HK-2 (cell line): ENCODE measurements around the gene SGCB.
"Not testable (repeated sequence)": the region's sequence is repeated elsewhere in the genome, so short reads cannot be mapped to it uniquely, and the experiment has no call there.

Experiments used
- DNase-seq: peaks from one replicate; pipeline ENCODE4 v3.0.0-alpha.2; 2018; ENCODE audit not compliant: unreplicated experiment

Gene SGCB

DNA sequence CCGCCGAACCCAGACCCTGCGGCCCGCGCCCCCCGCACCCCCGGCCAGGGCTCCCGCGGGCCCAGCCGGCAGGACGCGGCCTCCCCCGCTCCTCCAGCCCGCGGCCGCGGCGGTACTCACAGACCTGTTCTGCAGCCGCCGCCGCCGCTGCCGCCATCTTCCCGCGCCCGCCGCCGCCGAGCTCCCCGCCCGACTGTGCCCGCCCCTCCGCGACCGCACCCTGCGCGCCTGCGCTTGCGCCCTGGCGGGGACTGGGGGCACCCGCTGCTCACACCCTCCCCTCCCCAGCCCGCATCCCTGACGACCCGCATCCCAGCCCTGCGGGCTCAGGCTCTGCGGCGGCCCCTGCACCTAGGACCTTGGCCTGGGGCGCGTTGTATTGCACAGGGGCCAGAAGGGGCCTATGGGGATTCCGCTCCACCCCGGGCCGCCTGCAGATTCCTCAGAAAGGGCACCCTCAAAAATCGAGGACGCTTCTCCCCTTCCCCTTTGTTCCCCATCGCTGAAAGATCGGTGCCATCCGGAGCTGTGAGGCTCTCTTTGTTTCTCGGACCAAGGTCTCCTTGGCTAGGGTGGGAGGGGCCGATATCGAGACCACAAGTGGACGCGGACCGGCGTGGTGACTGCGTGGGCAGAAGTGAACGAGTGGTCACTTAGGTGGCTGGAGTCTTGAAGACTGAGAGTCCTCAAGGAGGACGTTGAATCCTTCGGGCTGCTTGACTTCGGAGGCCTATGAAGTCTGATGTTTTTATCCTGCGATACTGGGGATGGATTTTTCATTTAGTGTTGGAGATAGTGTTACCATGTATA lies at the start of gene SGCB:
TSS of gene SGCB (minus strand) at position 197 of the 810 bp plus-strand sequence. CDS start at position 157, 40 bp downstream.
- DNase-seq = peak; percentile 66

DNA sequence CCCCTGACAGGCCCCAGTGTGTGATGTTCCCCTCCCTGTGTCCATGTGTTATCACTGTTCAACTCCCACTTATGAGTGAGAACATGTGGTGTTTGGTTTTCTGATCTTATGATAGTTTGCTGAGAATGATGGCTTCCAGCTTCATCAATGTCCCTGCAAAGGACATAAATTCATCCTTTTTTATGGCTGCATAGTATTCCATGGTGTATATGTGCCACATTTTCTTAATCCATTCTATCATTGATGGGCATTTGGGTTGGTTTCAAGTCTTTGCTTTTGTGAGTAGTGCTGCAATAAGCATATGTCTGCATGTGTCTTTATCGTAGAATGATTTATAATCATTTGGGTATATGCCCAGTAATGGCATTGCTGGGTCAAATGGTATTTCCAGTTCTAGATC lies 48.3 kb upstream of the SGCB start:
- DNase-seq = not testable (repeated sequence)

GRCh38 chr4:52081216-52081615 lies 43.1 kb upstream of the SGCB start:
- no peak for DNase-seq

DNA sequence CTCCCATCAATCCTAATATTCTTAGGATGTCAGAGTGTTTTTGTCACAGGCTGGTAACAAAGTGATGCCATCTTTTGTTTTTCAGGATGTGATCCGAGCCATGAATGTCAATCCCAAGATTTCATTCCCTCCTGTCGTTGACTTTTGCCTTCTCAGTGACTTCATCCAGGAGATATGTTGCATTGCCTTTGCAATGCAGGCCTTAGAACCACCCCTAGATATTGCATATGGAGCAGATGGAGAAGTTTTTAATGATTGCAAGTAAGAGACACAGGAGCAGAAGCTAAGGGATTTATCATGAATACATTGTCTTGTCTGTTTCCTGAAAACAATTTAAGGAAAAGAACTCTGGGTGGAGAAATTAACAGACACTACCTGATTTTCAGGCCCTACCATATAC lies 41.6 kb upstream of the SGCB start:
- DNase-seq = no peak

- DNase-seq = no peak
These were observed 38.6 kb upstream of the SGCB start for GRCh38 chr4:52076731-52077130.

DNA sequence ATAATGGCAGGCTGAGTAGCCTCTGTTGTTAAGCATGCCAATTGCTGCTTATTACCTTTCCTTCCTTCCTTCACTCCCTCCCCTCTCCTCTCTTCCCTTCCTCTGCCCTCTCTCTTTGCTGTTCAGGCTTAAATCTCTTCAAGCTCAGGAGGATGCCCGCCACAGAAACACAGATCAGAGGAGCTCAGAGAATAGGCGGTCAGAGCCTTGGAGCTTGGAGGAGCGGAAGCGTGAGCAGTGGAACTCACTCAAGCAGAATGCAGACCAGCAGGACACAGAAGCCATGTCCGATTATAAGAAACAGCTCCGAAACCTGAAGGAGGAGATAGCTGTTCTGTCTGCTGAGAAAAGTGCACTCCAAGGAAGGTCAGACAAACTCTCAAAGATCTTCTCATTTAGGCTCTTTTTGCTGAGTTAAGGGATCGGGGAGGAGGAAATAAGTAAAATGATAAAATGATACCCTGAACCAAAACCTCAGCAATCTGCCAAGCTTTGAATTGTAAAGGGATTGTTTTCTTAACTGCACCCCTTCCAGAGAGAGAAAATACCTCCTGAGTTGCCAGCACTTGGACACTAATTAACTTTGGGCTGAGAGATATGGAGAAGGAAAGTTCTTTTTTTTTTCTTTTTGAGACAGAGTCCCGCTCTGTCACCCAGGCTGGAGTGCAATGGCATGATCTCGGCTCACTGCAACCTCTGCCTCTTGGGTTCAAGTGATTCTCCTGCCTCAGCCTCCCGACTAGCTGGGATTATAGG lies 33.9 kb upstream of the SGCB start:
- no peak for DNase-seq

DNA sequence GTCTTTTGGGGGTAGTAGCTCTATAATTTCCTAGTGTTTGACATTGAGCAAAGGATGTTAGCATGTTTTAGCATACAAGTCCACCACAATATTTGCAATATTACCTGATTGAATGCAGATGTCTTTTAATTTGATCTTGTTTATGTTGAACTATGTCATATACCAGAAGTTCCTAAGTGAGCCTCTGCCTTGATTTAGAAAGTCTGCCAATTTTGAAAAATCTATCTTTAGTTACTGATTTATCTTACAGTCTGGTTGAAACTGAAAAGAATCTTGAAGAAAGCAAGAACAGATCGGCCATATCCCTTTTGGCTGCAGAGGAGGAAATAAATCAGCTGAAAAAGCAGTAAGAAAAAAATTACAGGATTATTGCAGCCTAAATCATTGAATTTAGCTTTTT lies 31.5 kb upstream of the SGCB start:
- no peak for DNase-seq

DNA sequence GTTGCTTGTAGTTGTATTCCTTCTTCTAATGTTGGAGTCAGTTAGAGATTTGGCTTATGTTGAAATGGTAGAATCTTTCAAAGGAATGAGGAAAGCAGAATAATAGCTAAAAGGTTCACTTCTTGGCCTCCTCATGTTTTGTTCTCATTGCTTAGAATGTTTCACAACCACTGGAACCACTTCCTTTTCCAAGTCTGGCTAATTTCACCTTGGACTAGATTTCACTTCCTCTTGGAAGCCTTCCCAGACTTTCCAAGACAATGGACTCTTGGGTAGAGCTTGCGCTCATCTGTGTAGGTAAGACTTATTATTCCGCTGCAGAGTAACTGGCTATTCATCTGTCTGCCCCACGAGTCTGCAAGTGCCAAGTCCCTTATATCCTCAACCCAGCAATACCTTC lies 21.3 kb upstream of the SGCB start:
- no peak for DNase-seq

GRCh38 chr4:52058275-52058674 lies 20.2 kb upstream of the SGCB start:
- DNase-seq = no peak

DNA sequence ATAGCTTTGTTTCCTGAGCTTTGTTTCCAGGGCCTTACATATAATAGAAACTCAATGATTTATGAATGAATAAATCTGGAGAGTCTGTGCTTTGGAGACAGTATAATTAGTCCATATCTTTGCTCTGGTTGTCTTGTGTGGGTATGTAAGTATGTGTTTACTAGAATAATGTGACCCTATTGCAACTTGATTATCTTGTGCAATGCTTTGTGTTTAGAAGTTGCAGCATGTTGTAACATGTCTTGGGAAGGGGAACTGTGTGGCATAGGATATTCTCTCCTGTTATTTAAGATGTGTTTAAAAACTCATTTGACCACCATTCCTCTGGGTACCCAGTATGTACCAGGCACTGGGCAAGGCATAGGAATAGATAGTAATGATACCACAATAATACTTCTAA lies 19.1 kb upstream of the SGCB start:
- no peak for DNase-seq

- DNase-seq = no peak
These were observed 16.2 kb upstream of the SGCB start for GRCh38 chr4:52054254-52054653.

DNA sequence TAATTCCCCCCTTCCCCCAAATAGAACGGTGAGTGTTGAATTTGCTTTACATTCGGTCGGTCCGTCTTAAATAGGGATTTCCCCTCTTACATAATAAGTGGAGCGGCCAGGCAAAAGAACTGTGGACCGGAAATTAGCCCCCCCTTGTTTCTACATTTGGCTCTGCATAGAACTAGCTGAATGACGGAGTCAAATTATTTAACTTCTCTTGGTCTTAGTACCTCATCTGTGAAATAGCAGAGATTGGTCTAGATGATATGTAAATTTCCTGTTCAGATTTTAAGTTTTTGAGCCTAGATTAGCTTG lies 14.3 kb upstream of the SGCB start:
- DNase-seq = no peak

GRCh38 chr4:52051615-52052474 lies 13.7 kb upstream of the SGCB start:
- DNase-seq = peak; percentile 56

- DNase-seq = peak; percentile 17
These were observed 13.1 kb upstream of the SGCB start, which contains the start of gene SPATA18 for GRCh38 chr4:52051213-52051614. Gene SPATA18, plus strand, starts transcription at chr4:52051304. Its CDS starts 401 bp downstream, at chr4:52051705.

DNA sequence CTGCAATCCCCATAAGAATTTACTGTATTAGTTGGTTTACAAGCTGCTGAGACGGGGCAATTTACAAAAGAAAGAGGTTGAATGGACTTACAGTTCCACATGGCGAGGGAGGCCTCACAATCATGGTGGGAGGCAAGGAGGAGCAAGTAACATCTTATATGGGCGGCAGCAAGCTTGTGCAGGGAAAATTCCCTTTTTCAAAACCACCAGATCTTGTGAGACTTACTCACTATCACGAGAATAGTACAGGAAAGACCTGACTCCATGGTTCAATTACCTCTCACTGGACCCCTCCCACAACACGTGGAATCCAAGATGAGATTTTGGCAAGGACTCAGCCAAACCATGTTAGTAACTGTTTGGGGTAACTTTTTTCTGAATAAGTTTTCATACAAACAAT lies 11.2 kb upstream of the SGCB start:
- no peak for DNase-seq

DNA sequence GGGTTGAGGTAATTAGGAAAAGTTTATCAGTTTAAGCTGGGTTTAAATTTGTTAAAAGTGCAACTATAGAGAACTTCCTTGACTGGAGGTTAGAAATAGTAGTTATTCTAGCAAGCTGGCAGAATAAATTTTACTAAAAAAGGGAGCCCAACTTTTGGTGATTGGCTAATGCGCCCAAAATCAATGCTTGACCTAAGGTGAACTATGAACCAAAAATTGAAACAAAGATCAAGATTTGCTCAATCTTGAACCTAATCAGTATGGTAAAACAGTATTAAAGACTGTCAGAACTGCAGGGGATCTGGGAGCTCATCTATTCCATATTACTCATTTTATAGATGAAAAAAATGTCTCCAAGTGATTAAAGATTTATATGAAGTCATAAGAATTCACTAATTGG lies 6.9 kb upstream of the SGCB start:
- no peak for DNase-seq

DNA sequence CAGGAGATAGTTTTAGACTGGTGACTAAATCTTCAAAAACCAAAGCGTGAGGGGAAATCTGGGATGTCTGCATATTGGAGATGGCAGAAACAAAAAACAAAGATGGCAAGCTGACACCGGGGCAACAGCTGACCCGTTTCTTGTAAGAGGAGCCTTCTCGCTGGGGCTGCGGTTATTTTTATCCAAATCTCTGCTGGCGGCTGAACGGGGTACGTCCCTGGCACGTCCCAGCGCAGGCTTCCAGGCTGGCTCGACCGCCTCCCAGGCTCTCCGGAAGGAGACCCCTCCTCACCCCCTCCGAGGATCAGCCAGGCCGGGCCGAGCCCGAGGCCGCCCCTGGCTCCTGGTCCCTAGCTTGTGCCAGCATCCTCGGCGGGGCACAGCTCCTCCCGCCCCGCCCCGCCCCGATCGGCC lies 403 bp downstream of the SGCB start:
- peak; percentile 33 for DNase-seq

GRCh38 chr4:52036886-52037530 lies 1.1 kb downstream of the SGCB start:
- no peak for DNase-seq

- DNase-seq = no peak
These were observed 2.9 kb downstream of the SGCB start for GRCh38 chr4:52035190-52035589.

GRCh38 chr4:52032005-52032404 lies 6.1 kb downstream of the SGCB start:
- DNase-seq = no peak

- peak; percentile 14 for DNase-seq
These were observed 9.1 kb downstream of the SGCB start for GRCh38 chr4:52028970-52029369.
